Endothelial cell (in vitro differentiated cells): ENCODE data around the gene DGUOK. TPM values are rescaled to one million over a fixed set of nuclear protein-coding genes. Genes with fewer than 3 reads are reported as not detected.

Experiments used
- DNase-seq: peaks from one replicate; pipeline ENCODE4 v3.0.0; 2021; ENCODE audit warnings: low spot score
- H3K27ac Mint-ChIP-seq: one replicate; pipeline ENCODE4 v1.8.0; 2021; ENCODE audit warnings: mixed read lengths, inconsistent platforms; ENCODE audit not compliant: unreplicated experiment
- H3K27me3 Mint-ChIP-seq: one replicate; pipeline ENCODE4 v1.8.0; 2021; ENCODE audit warnings: mild to moderate bottlenecking, moderate library complexity, mixed read lengths, inconsistent platforms; ENCODE audit not compliant: unreplicated experiment
- H3K36me3 Mint-ChIP-seq: one replicate; pipeline ENCODE4 v1.8.0; 2021; ENCODE audit warnings: mild to moderate bottlenecking, low read depth, mixed read lengths, inconsistent platforms; ENCODE audit not compliant: unreplicated experiment
- H3K4me1 Mint-ChIP-seq: one replicate; pipeline ENCODE4 v1.8.0; 2021; ENCODE audit warnings: mild to moderate bottlenecking, mixed read lengths, inconsistent platforms; ENCODE audit not compliant: unreplicated experiment
- H3K4me3 Mint-ChIP-seq: one replicate; pipeline ENCODE4 v1.8.0; 2021; ENCODE audit warnings: mild to moderate bottlenecking, mixed read lengths, inconsistent platforms; ENCODE audit not compliant: unreplicated experiment
- H3K9me3 Mint-ChIP-seq: one replicate; pipeline ENCODE4 v1.8.0; 2021; ENCODE audit warnings: mixed read lengths, inconsistent platforms; ENCODE audit not compliant: unreplicated experiment
- CTCF ChIP-seq: fragments of 200-600 bp; sonication (generic); IDR thresholded peaks from one replicate; pipeline ENCODE4 v1.5.0; 2021; ENCODE audit warnings: antibody characterized with exemption; ENCODE audit not compliant: unreplicated experiment
- total RNA-seq: library from RNA; stranded (reverse); fragmentation: NEBNext Ultra II Directional; extraction: Animal tissue kit (Norgen Biotek cat#: 25700); gene quantifications from one replicate; pipeline ENCODE4 v1.2.1, GENCODE V29; 2021; ENCODE audit not compliant: unreplicated experiment

DGUOK gene
- total RNA-seq, 1 donor from 2014 or later, result 68.3 TPM

GRCh38 chr2:73961823-73962615 lies 35.3 kb downstream of the DGUOK start:
- DNase-seq, result no peak
- no peak for TF ChIP-seq CTCF
- H3K9me3 Mint-ChIP-seq, result no peaks in the 10 kb centered on the region
- no peak overlapping the region for H3K4me3 Mint-ChIP-seq
- no peaks in the 10 kb centered on the region for H3K27me3 Mint-ChIP-seq
- H3K36me3 Mint-ChIP-seq, result peaks cover 26% of the 10 kb centered on the region
- H3K27ac Mint-ChIP-seq, result no peak overlapping the region
- H3K4me1 Mint-ChIP-seq, result peaks cover 14% of the 10 kb centered on the region

GRCh38 chr2:73962798-73963197 lies 36.1 kb downstream of the DGUOK start:
- TF ChIP-seq CTCF, result no peak
- Mint-ChIP-seq H3K27me3 (no peaks in the 10 kb centered on the region), H3K4me1 (peaks cover 14% of the 10 kb centered on the region), H3K9me3 (no peaks in the 10 kb centered on the region), H3K36me3 (peaks cover 24% of the 10 kb centered on the region), H3K27ac (no peak overlapping the region), H3K4me3 (no peak overlapping the region)
- no peak for DNase-seq

GRCh38 chr2:73963385-73964120 lies 36.9 kb downstream of the DGUOK start:
- H3K27ac Mint-ChIP-seq, result no peak overlapping the region
- H3K9me3 Mint-ChIP-seq, result no peaks in the 10 kb centered on the region
- no peak for DNase-seq
- no peaks in the 10 kb centered on the region for H3K27me3 Mint-ChIP-seq
- no peak overlapping the region for H3K4me3 Mint-ChIP-seq
- no peak for TF ChIP-seq CTCF
- H3K36me3 Mint-ChIP-seq, result peaks cover 20% of the 10 kb centered on the region
- peaks cover 15% of the 10 kb centered on the region for H3K4me1 Mint-ChIP-seq

GRCh38 chr2:73964223-73964622 lies 37.5 kb downstream of the DGUOK start:
- no peak overlapping the region for H3K4me3 Mint-ChIP-seq
- no peaks in the 10 kb centered on the region for H3K27me3 Mint-ChIP-seq
- H3K9me3 Mint-ChIP-seq, result no peaks in the 10 kb centered on the region
- peaks cover 9% of the 10 kb centered on the region for H3K4me1 Mint-ChIP-seq
- DNase-seq, result no peak
- H3K27ac Mint-ChIP-seq, result no peak overlapping the region
- no peak for TF ChIP-seq CTCF
- H3K36me3 Mint-ChIP-seq, result peaks cover 13% of the 10 kb centered on the region

- H3K9me3 Mint-ChIP-seq, result no peaks in the 10 kb centered on the region
These were observed 38.4 kb downstream of the DGUOK start for GRCh38 chr2:73965053-73965452.

More at GRCh38 chr2:73965053-73965452, 38.4 kb downstream of the DGUOK start:
- no peak for DNase-seq
- H3K4me3 Mint-ChIP-seq, result no peak overlapping the region
- no peak for TF ChIP-seq CTCF
- H3K36me3 Mint-ChIP-seq, result peaks cover 7% of the 10 kb centered on the region
- no peaks in the 10 kb centered on the region for H3K27me3 Mint-ChIP-seq
- H3K4me1 Mint-ChIP-seq, result peaks cover 3% of the 10 kb centered on the region
- no peak overlapping the region for H3K27ac Mint-ChIP-seq
